CD4-positive, alpha-beta T cell (primary cell): ENCODE results near the gene PTPRN2. TPM values are rescaled to one million over a fixed set of nuclear protein-coding genes. Genes with fewer than 3 reads are reported as not detected.

ENCODE experiments used
- ATAC-seq: fragments of 200-7000 bp; cut with Tn5 transposase; one replicate; pipeline ENCODE4 v1.10.0; 2022; ENCODE audit warnings: mild to moderate bottlenecking; ENCODE audit not compliant: poor library complexity
- CTCF ChIA-PET: fragments of 350-600 bp; sonication (Branson Sonifier 250); formaldehyde crosslinking; loops from one replicate; lab custom pipeline; 2021; ENCODE audit warnings: antibody characterized with exemption, inconsistent platforms; lab: Charles Lee
- POLR2A ChIA-PET: fragments of 350-600 bp; sonication (Branson Sonifier 250); formaldehyde crosslinking; loops from one replicate; lab custom pipeline; 2021; ENCODE audit warnings: antibody characterized with exemption, inconsistent platforms; lab: Charles Lee
- DNase-seq, 14 experiments: peaks; one replicate each; pipeline ENCODE4 v3.0.0-alpha.2; 2013 to 2020; ENCODE audit warnings: mixed read lengths in 2 of 14
- H3K27ac ChIP-seq, 2 donors: one replicate each; pipeline versions ENCODE4 v1.5.1 to v1.7.0; 2013; ENCODE audit warnings: low read length in 2 of 2, low read depth in 1 of 2, mild to moderate bottlenecking in 1 of 2
- H3K27me3 ChIP-seq, 2 experiments: 1 replicate in 1 of 2; 2 replicates in 1 of 2; pipeline versions ENCODE4 v1.6.1 to v1.7.0; 2013; ENCODE audit warnings: low read length in 2 of 2, control low read depth in 1 of 2, mild to moderate bottlenecking in 1 of 2, moderate library complexity in 1 of 2; ENCODE audit not compliant: insufficient read depth in 2 of 2, control insufficient read depth in 1 of 2
- H3K36me3 ChIP-seq: one replicate; pipeline ENCODE4 v1.6.1; 2013; ENCODE audit warnings: low read length, control low read depth; ENCODE audit not compliant: insufficient read depth
- H3K4me1 ChIP-seq: one replicate; pipeline ENCODE4 v1.6.1; 2013; ENCODE audit warnings: low read length, control low read depth; ENCODE audit not compliant: insufficient read depth
- H3K4me3 ChIP-seq: one replicate; pipeline ENCODE4 v1.5.1; 2013; ENCODE audit warnings: mild to moderate bottlenecking, low read length, moderate library complexity
- H3K9me3 ChIP-seq, 2 experiments: 1 replicate in 1 of 2; 2 replicates in 1 of 2; pipeline versions ENCODE4 v1.6.1 to v1.7.0; 2013; ENCODE audit warnings: low read length in 2 of 2, mild to moderate bottlenecking in 2 of 2, control low read depth in 1 of 2, moderate library complexity in 1 of 2; ENCODE audit not compliant: control insufficient read depth in 1 of 2, insufficient read depth in 1 of 2
- H3K27ac Mint-ChIP-seq: one replicate; pipeline ENCODE4 v1.8.0; 2020; ENCODE audit warnings: mixed read lengths
- H3K27me3 Mint-ChIP-seq: one replicate; pipeline ENCODE4 v1.8.0; 2021; ENCODE audit warnings: mixed read lengths
- H3K36me3 Mint-ChIP-seq: one replicate; pipeline ENCODE4 v1.8.0; 2021; ENCODE audit warnings: low read depth, mixed read lengths
- H3K4me1 Mint-ChIP-seq: one replicate; pipeline ENCODE4 v1.8.0; 2021; ENCODE audit warnings: low read depth, mixed read lengths
- H3K4me3 Mint-ChIP-seq: one replicate; pipeline ENCODE4 v1.8.0; 2020; ENCODE audit warnings: mild to moderate bottlenecking, mixed read lengths
- H3K9me3 Mint-ChIP-seq: one replicate; pipeline ENCODE4 v1.8.0; 2020; ENCODE audit warnings: mixed read lengths
- CTCF ChIP-seq: fragments of 200-600 bp; IDR thresholded peaks from one replicate; pipeline ENCODE4 v1.8.0; 2022; ENCODE audit warnings: antibody characterized with exemption, mild to moderate bottlenecking
- intact Hi-C, 2 experiments: fragments of 100-400 bp; cut with DNase I in 1 of 2; cut with micrococcal nuclease in 1 of 2; formaldehyde crosslinking; loops; one replicate each; pipeline versions ENCODE4 v1.15.1 to v1.9.0; 2023 to 2025; cut with DNase I, micrococcal nuclease
- total RNA-seq, 174 experiments: library from RNA in 2 of 174; stranded (reverse) in 2 of 174; gene quantifications; one replicate each; pipeline ENCODE4 v1.2.3 and lab custom pipeline; 2021 to 2026

Gene PTPRN2
- total RNA-seq, 2 experiments from 2014 or later = 0.34 to 0.44 TPM

- H3K27ac Mint-ChIP-seq = no peak overlapping the region
- no peak for TF ChIP-seq CTCF
- ChIA-PET CTCF (no interaction called here), POLR2A (interaction anchor here (1.5 kb wide), 1 partner anchor 63 kb away, joined by 5 read pairs; no protein-coding TSS in a partner anchor)
- no peaks in the 10 kb centered on the region for H3K36me3 Mint-ChIP-seq
- intact Hi-C loops = no loop called here
- Histone ChIP-seq H3K36me3 (no peaks in the 10 kb centered on the region), H3K27me3 (peaks cover 61 to 83% of the 10 kb centered on the region in 2 experiments), H3K4me3 (peak overlapping the region; percentile 28), H3K27ac (no peak overlapping the region), H3K4me1 (peaks cover 56% of the 10 kb centered on the region), H3K9me3 (peaks cover 0 to 32% of the 10 kb centered on the region in 2 experiments)
- peaks cover 64% of the 10 kb centered on the region for H3K27me3 Mint-ChIP-seq
- no peaks in the 10 kb centered on the region for H3K9me3 Mint-ChIP-seq
- ATAC-seq = no peak
- H3K4me1 Mint-ChIP-seq = peaks cover 39% of the 10 kb centered on the region
- DNase-seq = no peak
- H3K4me3 Mint-ChIP-seq = peak overlapping the region; percentile 68
Observed at GRCh38 chr7:157690058-157690832, 897.4 kb downstream of the PTPRN2 start.

GRCh38 chr7:157689269-157690057, 898.2 kb downstream of the PTPRN2 start:
- DNase-seq = no peak
- intact Hi-C loops = loop anchor here in 1 of 2 experiments (5.0 kb wide), 1 partner anchor 62 kb away; no protein-coding TSS in a partner anchor
- no peaks in the 10 kb centered on the region for H3K9me3 Mint-ChIP-seq
- H3K27me3 Mint-ChIP-seq = peaks cover 57% of the 10 kb centered on the region
- no peaks in the 10 kb centered on the region for H3K36me3 Mint-ChIP-seq
- peaks cover 39% of the 10 kb centered on the region for H3K4me1 Mint-ChIP-seq
- no peak for ATAC-seq
- H3K4me1 ChIP-seq = peaks cover 56% of the 10 kb centered on the region
- H3K27ac ChIP-seq = no peak overlapping the region
- peaks cover 0 to 32% of the 10 kb centered on the region in 2 experiments for H3K9me3 ChIP-seq
- H3K4me3 ChIP-seq = no peak overlapping the region
- H3K36me3 ChIP-seq = no peaks in the 10 kb centered on the region
- no peak for TF ChIP-seq CTCF
- ChIA-PET POLR2A (interaction anchor here (1.5 kb wide), 1 partner anchor 63 kb away, joined by 5 read pairs; no protein-coding TSS in a partner anchor), CTCF (no interaction called here)
- peaks cover 61 to 78% of the 10 kb centered on the region in 2 experiments for H3K27me3 ChIP-seq
- no peak overlapping the region for H3K4me3 Mint-ChIP-seq
- H3K27ac Mint-ChIP-seq = no peak overlapping the region

- Histone ChIP-seq H3K9me3 (peaks cover 0 to 26% of the 10 kb centered on the region in 2 experiments), H3K36me3 (no peaks in the 10 kb centered on the region), H3K4me3 (no peak overlapping the region), H3K4me1 (peaks cover 59% of the 10 kb centered on the region), H3K27ac (no peak overlapping the region), H3K27me3 (peaks cover 59 to 75% of the 10 kb centered on the region in 2 experiments)
- DNase-seq = no peak
- TF ChIP-seq CTCF = no peak
- H3K36me3 Mint-ChIP-seq = no peaks in the 10 kb centered on the region
- H3K27me3 Mint-ChIP-seq = peaks cover 55% of the 10 kb centered on the region
- CTCF ChIA-PET = no interaction called here
- intact Hi-C loops = loop anchor here in 1 of 2 experiments (5.0 kb wide), 1 partner anchor 61 kb away; no protein-coding TSS in a partner anchor
- peaks cover 38% of the 10 kb centered on the region for H3K4me1 Mint-ChIP-seq
- no peaks in the 10 kb centered on the region for H3K9me3 Mint-ChIP-seq
- POLR2A ChIA-PET = interaction anchor here (0.8 kb wide), 1 partner anchor 9 kb away, joined by 4 read pairs; no protein-coding TSS in a partner anchor
- no peak overlapping the region for H3K27ac Mint-ChIP-seq
- peak overlapping the region; percentile 38 for H3K4me3 Mint-ChIP-seq
- ATAC-seq = no peak
Observed at GRCh38 chr7:157688533-157689268, 898.9 kb downstream of the PTPRN2 start.
